GM18498 (cell line): ENCODE results near the gene SPTSSB.

Experiments used
- ATAC-seq: cut with Tn5 transposase; IDR thresholded peaks from one replicate; pipeline ENCODE4 v1.9.1; 2021; ENCODE audit warnings: mild to moderate bottlenecking, moderate library complexity; ENCODE audit not compliant: unreplicated experiment

SPTSSB gene

DNA sequence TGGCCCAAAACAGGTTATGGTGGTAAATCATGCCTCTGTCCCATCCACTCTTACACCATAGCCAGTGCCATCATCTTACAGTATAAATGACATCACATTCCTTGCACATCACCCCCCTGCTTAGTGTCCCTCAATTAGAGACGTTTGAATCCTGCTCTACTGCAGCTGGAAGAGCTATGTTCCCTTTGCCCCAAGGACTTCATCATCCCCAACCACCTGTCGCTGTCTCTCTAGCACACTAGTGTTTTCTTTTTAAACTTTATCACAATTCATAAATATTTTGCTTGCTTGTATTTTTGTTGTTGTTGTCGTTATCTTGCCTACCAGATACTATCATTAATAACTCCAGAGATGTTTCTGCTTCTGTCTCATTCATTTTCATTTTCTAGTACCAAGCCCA is 28.7 kb downstream of the SPTSSB start:
- no peak for ATAC-seq

DNA sequence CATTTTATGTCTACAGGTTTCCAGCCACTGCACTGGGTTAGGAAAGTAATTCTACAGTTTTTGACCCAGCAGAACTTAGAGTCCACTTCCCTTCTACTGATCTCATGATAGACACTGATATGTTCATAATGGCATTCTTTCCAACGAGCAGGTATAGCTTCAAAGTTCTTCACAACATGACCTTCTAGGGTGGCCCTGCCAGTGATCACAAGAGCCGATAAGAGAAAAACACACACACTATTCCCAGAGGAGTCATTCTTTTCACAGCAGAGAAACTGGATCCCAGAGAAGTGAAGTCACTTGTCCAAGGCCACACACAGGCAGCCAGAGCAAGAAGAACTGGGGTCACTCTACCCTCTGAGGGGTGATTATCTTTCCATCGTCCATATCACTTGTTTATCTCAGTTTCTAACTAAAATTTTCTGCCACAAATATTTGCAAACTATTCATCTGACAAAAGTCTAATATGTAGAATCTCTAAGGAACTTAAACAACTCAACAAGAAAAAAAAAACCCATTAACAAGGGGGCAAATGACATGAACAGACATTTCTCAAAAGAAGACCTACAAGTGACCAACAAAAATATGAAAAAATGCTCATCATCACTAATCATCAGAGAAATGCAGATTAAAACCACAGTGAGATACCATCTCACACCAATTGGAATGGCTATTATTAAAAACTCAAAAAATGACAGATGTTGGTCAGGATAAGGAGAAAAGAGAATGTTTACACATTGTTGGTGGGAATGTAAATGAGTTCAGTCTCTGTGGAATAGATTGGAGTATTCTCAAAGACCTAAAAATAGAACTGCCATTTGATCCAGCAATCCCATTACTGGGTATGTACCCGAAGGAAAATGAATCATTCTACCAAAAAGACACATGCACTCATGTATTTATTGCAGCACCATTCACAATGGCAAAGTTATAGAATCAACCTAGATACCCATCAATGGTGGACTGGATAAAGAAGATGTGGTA is 31.5 kb downstream of the SPTSSB start:
- no peak for ATAC-seq

DNA sequence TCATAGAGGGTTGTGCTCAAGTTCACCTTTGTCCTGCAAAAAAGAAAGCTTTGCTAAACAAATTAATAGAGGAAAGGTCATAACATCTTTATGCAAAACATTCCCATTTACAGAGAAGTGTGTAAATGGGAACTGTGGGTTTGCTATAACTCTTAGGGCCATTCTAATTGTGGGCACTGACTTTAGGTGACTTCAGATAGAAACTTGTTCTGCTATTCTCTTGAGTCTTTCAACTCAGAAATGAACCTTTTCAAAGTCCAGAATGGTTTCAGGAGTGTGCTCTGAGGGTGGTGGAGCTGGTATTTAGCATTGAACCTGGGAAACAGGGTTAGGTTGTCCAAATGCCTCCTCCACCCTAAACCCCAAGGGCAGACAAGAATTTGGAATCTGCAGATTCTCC is 34.0 kb downstream of the SPTSSB start:
- no peak for ATAC-seq

DNA sequence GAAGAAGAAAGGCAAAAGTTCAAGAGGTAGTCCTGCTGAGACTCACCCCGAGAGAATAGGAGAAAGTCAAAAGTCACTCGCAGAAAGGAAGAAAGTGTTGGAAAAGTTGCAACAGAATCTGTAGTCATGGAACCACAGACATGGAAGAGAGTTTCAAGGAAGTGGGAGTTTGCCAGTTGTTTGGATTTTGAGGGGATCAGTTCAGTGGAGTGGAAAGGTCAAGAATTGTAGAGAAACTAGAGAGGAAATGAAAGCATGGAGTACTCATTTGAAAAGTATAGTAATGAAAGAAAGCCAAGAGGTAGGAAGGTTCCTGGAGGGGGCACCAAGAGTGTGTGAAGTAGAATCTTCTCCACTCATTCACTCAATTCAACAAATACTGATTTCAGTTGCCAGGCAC is 34.7 kb downstream of the SPTSSB start:
- ATAC-seq, result no peak

DNA sequence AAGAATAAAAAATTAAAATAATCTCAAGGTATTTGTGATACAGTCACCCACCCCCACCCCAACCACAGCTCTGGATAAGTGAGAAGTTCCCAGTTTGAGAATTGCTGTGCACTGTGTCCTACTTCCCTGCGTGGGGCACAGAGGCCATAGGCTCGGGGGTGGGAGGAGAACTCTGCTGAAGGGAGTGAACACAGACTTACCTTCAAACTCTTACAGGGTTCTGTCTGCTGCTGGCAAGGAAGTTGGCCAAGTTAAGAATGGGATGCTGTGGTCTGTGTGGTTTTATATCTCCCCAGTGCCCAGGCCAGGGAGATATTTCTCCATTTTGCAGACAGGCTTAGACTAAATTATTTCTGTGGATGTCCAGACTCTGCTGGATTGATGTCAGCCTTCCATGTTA is 37.6 kb downstream of the SPTSSB start:
- no peak for ATAC-seq

DNA sequence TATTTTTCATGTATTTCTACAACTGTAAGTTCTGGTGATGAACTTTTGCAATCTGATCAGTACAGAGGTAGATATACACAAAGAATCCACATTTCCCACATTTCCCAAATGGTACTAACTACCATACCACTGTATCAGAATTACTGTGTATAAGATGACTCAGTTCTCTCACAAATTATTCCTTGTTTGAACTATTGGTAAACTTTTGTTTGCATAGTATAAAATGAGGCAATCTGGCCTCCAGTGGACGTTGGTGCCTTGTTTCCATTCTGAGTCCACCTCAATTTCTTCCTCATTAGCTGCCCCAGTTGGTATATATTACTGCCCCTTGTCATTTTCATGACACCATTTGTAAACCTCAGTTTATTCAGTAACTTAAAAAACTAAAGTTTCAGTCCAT is 38.5 kb downstream of the SPTSSB start:
- no peak for ATAC-seq

DNA sequence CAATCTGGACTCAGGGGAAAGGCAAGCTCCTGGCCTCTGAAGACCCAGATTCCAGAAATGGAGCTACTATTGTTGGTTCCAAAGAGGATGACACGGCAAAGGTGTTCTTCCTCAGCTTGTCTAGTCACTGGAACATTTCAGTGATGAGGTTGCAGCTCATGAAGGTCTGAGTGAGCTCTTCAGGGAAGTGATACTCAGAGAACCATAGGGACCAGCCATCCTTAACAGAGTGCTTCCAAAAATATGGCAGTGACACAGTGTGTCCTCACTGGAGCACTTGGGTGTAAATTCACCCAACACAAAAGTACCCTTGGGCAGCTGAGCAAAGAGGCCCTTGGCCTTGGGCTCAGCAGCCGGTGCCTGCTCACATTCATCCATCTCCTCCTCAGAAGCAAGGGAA is 46.3 kb downstream of the SPTSSB start:
- ATAC-seq, result no peak

DNA sequence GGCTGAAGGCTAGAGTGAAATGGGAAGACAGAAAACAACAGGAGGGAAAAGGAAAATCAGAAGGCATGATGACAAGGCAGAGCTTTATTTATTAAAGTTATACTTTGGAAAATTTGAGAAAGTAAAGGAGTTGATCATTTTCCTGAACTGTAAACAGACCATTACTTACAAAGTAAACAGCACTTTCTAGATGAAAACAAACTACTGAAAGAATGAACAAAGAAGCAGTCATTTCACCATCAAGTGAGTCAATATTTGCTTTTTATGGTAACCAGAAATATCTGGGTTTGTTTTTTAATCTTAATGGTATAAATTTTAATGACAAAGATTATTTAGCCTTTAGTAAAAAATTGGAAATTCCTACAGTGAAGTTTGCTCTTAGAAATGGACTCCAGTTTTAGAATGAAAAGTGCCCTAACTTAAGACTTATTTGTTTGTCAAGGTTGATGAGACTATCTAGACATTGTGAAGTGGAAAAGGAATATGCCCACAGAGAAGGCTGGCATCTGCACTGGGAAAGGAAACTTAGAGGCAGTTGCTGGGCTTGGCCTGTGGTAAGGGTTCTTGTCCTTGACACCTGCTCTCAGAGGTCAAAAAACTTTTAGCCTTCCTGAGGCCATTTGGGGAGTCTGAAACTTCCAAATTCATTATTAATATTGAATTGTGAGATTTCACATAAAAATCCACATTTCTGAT is 47.2 kb downstream of the SPTSSB start:
- ATAC-seq, result no peak

DNA sequence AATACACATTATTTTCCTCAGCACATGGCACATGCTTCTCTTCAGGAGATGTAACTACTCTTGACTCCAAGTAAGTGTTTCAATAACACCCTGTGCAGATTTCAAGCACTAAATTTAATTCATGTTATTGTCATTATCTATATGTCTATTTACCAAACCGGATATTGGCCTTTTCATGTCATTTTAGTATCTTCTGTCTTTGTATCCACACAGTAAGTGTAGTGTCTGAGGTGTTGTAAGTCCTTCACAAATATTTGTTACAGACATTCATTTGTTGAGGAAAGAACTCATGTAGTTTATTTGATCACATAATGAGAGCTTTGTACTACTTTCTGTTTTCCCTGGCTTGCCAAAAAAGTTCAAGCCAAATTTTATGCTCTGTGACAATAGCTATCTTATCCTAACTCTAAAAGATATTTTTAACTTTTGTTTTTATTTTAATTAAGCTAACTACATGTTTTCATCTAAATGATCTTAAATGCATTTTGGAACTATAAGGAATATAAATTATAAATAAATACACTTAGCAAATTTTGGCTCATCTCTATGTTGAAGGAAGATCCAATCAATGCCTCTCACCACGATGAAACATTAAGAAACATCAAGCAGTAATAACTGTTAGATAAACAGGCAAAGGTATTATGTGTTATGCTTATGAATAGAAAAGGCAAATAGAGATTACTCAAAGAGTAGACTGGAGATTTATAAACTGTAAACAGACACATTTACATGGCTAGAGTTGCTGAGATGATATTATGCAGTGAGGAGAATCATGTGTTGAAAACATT is 48.3 kb downstream of the SPTSSB start:
- no peak for ATAC-seq

DNA sequence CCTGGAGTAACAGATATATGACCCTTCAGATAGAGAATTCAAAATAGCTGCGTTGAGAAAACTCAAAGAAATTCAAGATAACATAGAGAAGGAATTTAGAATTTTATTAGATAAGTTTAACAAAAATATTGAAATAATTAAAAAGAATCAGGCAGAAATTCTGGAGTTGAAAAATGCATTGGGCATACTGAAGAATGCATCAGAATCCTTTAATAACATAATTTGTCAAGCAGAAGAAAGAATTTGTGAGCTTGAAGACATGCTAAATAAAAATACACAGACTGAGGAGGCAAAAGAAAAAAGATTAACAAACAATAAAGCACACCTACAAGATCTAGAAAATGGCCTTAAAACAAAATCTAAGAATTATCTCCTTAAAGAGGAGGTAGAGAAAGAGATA is 50.5 kb downstream of the SPTSSB start:
- no peak for ATAC-seq

DNA sequence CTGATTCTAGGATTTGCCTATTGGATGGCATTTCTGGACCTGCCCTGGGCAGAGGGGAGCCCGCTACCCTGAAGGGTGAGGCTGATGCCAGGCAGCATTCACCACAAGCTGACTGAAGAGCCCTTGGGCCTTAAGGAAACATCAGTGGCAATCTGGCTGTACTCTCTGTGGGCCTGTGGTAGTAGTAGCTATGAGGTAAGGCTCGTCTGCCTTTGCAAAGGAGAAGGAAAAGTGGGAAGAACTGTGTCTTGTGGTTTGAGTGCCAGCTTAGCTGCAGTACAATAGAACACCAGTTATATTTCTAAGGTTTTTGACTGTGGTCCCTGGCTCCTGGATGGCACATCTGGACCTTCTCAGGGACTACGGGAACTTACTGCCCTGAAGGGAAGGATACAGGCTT is 51.5 kb downstream of the SPTSSB start:
- ATAC-seq, result no peak

DNA sequence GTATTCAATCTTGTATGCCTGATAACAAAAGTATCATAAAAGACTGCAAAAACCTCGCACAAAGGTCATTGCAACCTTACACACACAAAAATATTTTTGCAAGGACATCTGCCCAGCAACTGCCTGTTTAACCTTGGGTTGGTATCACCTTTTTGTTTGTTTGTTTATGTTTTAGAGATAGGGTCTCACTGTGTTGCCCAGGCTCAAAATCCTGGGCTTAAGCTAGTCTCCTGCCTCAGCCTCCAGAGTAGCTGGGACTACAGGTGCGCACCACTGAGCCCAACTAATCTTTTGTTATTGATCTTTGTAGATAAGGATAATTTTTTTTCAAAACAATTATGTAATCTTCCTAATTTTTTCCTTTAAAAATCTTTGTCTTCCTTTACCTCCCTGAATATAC is 54.2 kb downstream of the SPTSSB start:
- ATAC-seq, result no peak

DNA sequence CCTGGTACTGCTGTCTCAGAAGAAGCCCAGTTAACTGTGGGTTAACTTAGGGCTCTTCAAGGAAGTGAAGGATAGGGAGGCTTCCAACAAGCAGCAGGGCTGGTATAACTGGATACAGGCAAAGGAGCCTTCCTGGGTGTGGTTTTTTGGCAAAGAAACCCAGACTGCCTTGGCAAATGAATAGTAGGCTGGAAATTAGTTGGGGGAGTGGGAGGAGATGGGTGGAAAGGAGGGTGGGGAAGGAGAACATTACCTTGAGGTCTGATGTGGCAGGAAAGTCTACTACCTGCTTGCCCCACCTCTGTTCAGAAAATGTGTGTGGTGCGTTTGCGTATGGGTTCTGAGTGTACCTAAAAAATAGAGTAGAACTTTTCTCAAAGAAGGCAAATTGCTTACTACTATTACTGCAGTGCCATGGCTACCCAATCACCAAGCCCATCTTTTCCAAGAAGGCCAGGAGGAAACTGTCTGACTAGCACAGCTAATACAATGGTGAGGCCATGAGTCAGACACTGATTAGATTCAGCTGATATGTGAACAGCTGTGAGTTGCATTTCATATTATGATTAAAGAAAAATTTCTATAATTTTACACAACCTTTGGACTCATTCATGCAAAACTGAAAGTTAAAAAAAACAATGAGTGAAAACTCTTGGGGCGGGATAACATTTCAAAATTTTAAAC is 55.2 kb downstream of the SPTSSB start:
- ATAC-seq, result no peak

DNA sequence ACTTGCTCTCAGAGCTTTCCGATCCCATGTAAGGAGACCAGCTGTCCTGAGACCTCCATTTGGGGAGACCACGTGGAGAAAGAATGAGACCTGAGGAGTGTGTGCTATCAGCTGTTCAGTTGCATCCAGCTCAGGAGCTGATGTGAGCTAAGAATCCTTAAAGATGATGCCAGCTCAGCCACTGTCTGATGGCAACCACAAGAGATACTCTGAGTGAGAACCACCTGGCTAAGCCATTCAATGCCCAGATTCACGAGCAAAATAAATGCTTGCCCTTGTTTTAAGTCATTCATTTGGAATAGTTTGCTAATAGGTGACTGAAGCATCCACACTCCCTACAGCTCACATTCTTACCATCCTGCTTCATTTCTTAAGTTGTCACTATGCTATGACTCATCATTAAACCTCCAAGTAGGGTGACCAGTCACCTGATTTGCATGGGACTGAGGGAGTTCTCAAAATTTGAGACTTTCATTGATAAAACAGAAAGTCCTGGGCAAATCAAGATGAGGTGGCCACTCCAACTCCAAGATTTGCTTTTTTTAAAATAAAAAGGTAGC is 56.4 kb downstream of the SPTSSB start:
- ATAC-seq, result peak; percentile 54

DNA sequence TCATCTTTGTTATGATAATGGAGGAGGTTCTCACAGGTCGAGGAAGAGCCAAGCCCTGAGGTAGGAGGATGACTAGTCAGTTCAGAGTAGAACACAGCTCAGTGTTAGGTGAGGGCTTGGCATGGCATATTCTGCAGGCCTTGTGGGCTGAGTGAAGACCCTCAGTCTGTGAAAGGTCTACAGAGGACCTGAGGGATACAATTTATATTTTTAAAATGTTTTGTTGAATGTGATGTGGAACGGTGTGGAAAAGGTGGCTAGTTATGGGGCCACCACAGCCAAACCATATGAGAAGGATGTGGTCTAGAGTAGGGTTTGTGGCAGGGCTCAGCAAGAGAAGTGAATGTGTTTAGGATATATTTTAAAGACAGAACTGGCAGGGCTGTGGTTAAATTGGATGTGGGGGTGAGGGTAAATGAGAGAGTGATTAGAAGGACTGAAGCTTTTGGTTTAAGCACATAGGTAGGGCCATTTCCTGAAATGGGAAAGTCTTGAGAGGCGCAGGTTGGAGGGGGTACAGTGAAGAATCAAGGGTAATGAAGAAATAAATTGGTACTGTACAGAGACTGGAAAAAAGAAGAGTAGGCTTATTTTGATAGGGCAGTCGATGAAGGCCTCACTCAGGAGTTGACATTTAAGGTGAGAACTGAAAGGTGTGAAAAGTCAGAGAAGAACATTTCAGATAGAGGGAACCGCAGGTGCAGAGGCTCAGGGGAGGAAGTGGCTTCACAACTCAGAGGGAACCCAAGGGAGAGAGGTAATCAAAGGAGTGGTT is 60.5 kb downstream of the SPTSSB start:
- ATAC-seq, result peak; percentile 85

DNA sequence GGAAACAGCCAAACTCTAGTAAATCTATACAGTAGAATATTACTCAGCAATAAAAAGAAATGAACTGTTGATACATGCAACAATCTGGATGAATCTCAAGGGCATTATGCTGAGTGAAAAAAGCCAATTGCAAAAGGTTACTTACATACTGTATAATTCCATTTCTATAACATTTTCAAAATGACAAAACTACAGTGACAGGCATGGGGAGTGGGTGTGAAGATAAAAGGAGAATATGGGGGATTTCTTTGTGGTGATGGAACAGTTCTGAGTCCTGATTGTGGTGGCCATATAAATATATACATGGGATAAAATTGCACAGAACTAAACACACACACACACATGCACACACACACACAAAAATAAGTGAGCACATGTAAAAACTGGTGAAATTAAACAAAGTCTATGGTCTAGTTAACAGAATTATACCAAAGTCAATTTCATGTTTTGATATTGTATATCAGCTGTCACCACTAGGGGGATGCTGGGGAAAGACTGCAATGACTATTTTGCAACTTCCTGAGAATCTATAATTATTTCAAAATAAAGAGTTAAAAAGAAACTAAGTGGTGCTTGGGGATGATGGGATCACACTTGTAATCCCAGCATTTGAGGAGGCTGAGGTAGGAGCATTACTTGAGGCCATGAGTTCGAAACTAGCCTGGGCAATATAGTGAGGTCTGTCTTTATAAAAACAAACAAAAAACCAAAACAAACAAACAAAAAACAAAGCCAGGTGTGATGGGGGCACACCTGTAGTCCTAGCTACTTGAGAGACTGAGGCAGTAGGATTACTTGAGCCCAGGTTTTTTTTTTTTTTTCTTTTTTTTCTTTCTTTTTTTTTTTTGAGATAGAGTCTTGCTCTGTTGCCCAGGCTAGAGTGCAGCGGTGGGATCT is 66.0 kb downstream of the SPTSSB start:
- no peak for ATAC-seq

DNA sequence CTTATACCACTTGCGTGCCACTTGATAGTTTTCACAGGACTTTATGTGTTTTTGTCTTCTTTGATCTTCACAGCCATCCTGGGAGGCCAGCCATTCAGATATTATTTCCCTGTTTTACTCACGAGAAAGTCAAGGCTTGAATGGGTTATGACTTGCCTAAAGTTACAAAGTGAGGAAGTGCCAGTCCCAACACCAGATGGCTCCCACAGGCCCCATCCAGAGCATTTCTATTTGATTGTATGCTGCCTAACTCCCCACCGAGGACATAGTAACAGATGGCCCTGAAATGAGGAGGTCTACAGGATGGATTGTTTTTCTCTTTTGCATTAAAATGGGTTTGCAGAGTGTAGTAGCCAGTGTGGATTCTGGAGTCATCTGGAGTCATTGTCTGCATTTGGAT is 74.5 kb downstream of the SPTSSB start:
- no peak for ATAC-seq

DNA sequence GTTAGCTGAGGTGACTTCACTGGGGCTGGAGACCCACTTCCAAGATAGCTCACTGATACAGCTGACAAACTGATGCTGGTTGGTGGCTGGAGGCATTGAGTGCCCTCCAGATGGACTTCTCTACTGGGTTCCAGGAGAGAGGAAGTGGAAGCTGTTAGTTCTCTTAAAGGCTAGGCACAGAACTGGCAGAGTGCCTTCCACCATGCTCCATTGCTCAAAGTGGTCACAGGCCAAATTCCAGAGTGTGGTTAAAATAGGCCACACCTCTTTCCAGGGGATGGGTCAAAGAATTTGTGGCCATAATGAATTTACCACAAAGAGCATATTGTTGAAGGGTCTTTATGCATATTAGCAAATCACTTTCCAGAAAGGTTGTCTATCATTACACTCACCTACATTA is 76.0 kb downstream of the SPTSSB start:
- ATAC-seq, result no peak
